Fibroblast of lung (primary cell): ENCODE results near the gene JAZF1. TPM values are rescaled to one million over a fixed set of nuclear protein-coding genes. Genes with fewer than 3 reads are reported as not detected.

Source experiments
- DNase-seq, 2 donors: peaks; one replicate each; pipeline versions ENCODE4 v3.0.0 to v3.0.0-alpha.2; 2010; ENCODE audit warnings: low read depth in 2 of 2
- H2AFZ ChIP-seq: 2 replicates; pipeline ENCODE4 v1.5.1; 2012; ENCODE audit warnings: low read length, control low read depth, inconsistent platforms
- H3K27ac ChIP-seq: 2 replicates; pipeline ENCODE4 v1.5.1; 2011; ENCODE audit warnings: low read length, control low read depth; ENCODE audit not compliant: insufficient read depth
- H3K27me3 ChIP-seq: 2 replicates; pipeline ENCODE4 v1.5.1; 2011; ENCODE audit warnings: mild to moderate bottlenecking, low read length; ENCODE audit not compliant: control insufficient read depth, insufficient read depth
- H3K36me3 ChIP-seq: 2 replicates; pipeline ENCODE4 v1.5.1; 2011; ENCODE audit warnings: low read length; ENCODE audit not compliant: control insufficient read depth, insufficient read depth
- H3K4me1 ChIP-seq: 2 replicates; pipeline ENCODE4 v1.5.1; 2011; ENCODE audit warnings: low read length; ENCODE audit not compliant: control insufficient read depth, insufficient read depth; ENCODE audit errors: extremely low read depth
- H3K4me2 ChIP-seq: 2 replicates; pipeline ENCODE4 v1.5.1; 2011; ENCODE audit warnings: low read length, control low read depth; ENCODE audit not compliant: insufficient read depth; ENCODE audit errors: extremely low read depth
- H3K4me3 ChIP-seq, 4 experiments: fragments of 200-600 bp in 1 of 4; sonication (generic) in 1 of 4; replicated peaks in 1 of 4; 2 replicates each; pipeline ENCODE4 v1.5.1; 2011 to 2016; ENCODE audit warnings: low read length in 4 of 4, low read depth in 3 of 4, mild to moderate bottlenecking in 3 of 4, control low read depth in 2 of 4, inconsistent platforms in 1 of 4, mixed read lengths in 1 of 4; ENCODE audit not compliant: insufficient read depth in 1 of 4; ENCODE audit errors: control extremely low read depth in 1 of 4
- H3K79me2 ChIP-seq: 2 replicates; pipeline ENCODE4 v1.5.1; 2012; ENCODE audit warnings: mild to moderate bottlenecking, low read length, inconsistent platforms; ENCODE audit not compliant: control insufficient read depth, insufficient read depth
- H3K9ac ChIP-seq: 2 replicates; pipeline ENCODE4 v1.5.1; 2011; ENCODE audit warnings: mild to moderate bottlenecking, low read length, control low read depth; ENCODE audit not compliant: insufficient read depth
- H3K9me3 ChIP-seq: 2 replicates; pipeline ENCODE4 v1.5.1; 2012; ENCODE audit warnings: low read depth, low read length; ENCODE audit not compliant: control insufficient read depth, insufficient read depth
- H4K20me1 ChIP-seq: 2 replicates; pipeline ENCODE4 v1.5.1; 2011; ENCODE audit warnings: low read length; ENCODE audit not compliant: control insufficient read depth, insufficient read depth; ENCODE audit errors: extremely low read depth
- EZH2 ChIP-seq: IDR thresholded peaks from 2 replicates; pipeline ENCODE4 v1.5.1; 2012; ENCODE audit warnings: low read length, control low read depth, mild to moderate bottlenecking; ENCODE audit errors: missing control alignments
- polyA plus RNA-seq, 2 donors: library from polyadenylated mRNA; depleted of rRNA in 1 of 2; stranded (reverse) in 1 of 2; unstranded in 1 of 2; fragments of >200 nt; gene quantifications; 2 replicates each; pipeline ENCODE4 v1.2.1, GENCODE V29; 2011 to 2012; ENCODE audit warnings: missing spikeins in 1 of 2
- total RNA-seq: library from RNA; depleted of rRNA; stranded (reverse); fragments of >200 nt; gene quantifications from 2 replicates; pipeline ENCODE4 v1.2.1, GENCODE V29; 2014
- TF ChIP-seq, protein P1 (sequence below), 2 donors: IDR thresholded peaks in 1 of 2; conservative IDR thresholded peaks in 1 of 2; 1 replicate in 1 of 2; 2 replicates in 1 of 2; pipeline ENCODE4 v1.5.1; 2011 to 2012; ENCODE audit warnings: low read length in 2 of 2, control low read depth in 1 of 2, inconsistent platforms in 1 of 2, low read depth in 1 of 2, mild to moderate bottlenecking in 1 of 2

Gene JAZF1
- total and polyA plus RNA-seq, 2 donors (not counting 1 experiment from before 2014, with no cell fraction given), result 9.1 to 9.3 TPM

DNA sequence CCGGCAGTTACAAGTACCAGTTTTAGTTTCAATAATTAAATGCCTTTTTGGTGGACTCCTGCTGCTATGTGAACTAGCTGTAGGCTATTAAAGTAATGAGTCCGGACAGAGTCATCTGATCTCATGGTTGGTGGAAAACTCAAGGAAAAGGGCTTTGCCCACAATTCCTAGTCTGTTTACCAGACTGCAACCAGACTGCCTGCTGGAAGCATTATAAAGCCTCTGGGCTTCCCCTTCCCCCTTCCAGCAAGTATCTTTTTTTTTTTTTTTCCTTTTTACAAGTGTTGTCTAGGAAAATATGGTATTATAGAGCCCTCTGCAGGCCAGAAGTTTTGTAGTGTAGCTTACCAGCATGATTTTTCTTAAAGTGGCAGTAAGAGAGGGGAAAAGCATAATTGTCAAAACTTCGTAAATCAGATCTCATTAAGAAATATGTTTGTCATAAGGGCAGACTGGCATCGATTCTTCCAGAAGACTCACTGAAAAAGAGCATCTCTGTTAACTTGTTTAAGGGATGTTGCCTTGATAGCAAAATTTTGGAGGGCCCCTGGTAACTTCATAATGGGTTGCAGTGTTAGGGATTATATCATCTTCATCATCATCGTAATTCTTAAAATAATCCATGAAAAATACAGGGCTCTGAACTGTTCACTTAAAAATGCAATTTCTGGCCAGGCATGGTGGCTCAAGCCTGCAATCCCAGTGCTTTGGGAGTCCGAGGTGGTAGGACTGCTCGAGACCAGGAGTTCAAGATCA lies 259.3 kb downstream of the JAZF1 start:
- Histone ChIP-seq H3K4me2 (peak overlapping the region; percentile 26), H4K20me1 (no peaks in the 10 kb centered on the region), H3K4me1 (peaks cover 4% of the 10 kb centered on the region), H3K4me3 (no peak overlapping the region), H3K27ac (no peak overlapping the region), H3K9ac (no peak overlapping the region), H3K27me3 (no peaks in the 10 kb centered on the region), H3K36me3 (no peaks in the 10 kb centered on the region), H3K9me3 (no peaks in the 10 kb centered on the region), H2AFZ (no peak overlapping the region), H3K79me2 (no peaks in the 10 kb centered on the region)
- TF ChIP-seq, protein P1, sequence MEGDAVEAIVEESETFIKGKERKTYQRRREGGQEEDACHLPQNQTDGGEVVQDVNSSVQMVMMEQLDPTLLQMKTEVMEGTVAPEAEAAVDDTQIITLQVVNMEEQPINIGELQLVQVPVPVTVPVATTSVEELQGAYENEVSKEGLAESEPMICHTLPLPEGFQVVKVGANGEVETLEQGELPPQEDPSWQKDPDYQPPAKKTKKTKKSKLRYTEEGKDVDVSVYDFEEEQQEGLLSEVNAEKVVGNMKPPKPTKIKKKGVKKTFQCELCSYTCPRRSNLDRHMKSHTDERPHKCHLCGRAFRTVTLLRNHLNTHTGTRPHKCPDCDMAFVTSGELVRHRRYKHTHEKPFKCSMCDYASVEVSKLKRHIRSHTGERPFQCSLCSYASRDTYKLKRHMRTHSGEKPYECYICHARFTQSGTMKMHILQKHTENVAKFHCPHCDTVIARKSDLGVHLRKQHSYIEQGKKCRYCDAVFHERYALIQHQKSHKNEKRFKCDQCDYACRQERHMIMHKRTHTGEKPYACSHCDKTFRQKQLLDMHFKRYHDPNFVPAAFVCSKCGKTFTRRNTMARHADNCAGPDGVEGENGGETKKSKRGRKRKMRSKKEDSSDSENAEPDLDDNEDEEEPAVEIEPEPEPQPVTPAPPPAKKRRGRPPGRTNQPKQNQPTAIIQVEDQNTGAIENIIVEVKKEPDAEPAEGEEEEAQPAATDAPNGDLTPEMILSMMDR (conservative IDR thresholded peaks at IDR 0.05 in 1 of 2, IDR thresholded peaks at IDR 0.05 in 1 of 2; ENCODE audit: low read depth in 1 of 2, low read length in 2 of 2), result peak; percentile 56 to 60
- TF ChIP-seq EZH2, result no peak
- peak; percentile 80 to 89 for DNase-seq

DNA sequence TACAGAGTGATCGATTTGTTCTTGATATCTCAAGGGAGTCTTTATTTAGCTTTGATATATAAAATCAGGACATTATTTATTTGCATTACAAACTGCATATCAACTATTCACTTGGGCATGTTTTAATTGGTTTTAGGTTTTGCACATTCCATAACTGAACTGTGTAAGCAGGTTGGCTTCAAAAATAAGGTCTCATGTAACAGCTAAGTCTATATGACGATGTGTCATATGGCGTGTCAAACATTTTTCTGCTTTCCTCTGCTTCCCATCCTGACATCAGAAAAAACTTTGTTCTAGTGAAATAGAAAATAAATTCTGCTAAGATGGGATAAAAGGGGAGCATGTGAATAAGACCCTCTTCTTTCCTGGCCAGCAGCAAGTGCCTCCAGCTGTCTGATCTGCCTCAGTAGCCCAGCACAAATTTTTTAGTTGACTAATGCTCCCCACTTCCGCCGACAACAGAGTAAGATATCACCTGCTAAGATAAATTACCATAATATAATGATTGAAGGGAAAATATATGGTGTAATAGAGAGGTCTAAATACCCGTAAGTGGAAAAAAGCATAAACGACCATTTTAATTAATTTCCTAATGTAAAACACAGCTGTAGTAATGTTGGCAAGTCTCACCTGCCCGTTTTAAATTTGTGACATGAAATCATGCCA lies 260.2 kb downstream of the JAZF1 start:
- no peak overlapping the region for H3K4me3 ChIP-seq
- no peaks in the 10 kb centered on the region for H3K9me3 ChIP-seq

DNA sequence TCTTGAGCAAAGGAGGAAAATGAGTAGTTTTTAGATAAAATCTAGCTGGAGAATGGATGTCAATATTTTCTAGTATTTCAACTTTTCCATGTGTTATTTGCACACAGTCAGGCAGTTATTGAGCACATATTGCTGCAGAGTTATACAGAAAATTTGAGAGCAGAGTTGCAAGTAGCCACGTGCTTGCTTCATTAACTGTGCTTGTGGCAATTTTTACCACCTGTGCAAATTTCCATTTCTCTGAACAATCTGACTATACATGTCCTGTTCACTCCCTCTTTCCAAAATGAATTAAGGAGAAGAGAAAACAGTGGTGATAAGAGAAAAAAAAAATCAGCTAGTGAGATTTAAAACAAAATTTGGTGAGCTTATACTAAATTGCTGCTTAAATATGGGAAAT lies 262.1 kb downstream of the JAZF1 start:
- Histone ChIP-seq H3K4me2 (no peak overlapping the region), H3K4me3 (no peak overlapping the region), H3K79me2 (no peaks in the 10 kb centered on the region), H3K27ac (no peak overlapping the region), H4K20me1 (no peaks in the 10 kb centered on the region), H3K36me3 (no peaks in the 10 kb centered on the region), H3K27me3 (no peaks in the 10 kb centered on the region), H3K9ac (no peak overlapping the region), H3K4me1 (peaks cover 2% of the 10 kb centered on the region), H3K9me3 (no peaks in the 10 kb centered on the region), H2AFZ (no peak overlapping the region)
- no peak for DNase-seq
- TF ChIP-seq EZH2, result no peak
- TF ChIP-seq, protein P1 (conservative IDR thresholded peaks at IDR 0.05 in 1 of 2, IDR thresholded peaks at IDR 0.05 in 1 of 2; ENCODE audit: low read depth in 1 of 2, low read length in 2 of 2), result no peak

More for the DNA sequence above, 260.2 kb downstream of the JAZF1 start:
- no peaks in the 10 kb centered on the region for H3K27me3 ChIP-seq
- H3K4me1 ChIP-seq, result peaks cover 4% of the 10 kb centered on the region
- H3K79me2 ChIP-seq, result no peaks in the 10 kb centered on the region
- no peak overlapping the region for H3K9ac ChIP-seq
- no peak for TF ChIP-seq EZH2
- TF ChIP-seq, protein P1 (conservative IDR thresholded peaks at IDR 0.05 in 1 of 2, IDR thresholded peaks at IDR 0.05 in 1 of 2; ENCODE audit: low read depth in 1 of 2, low read length in 2 of 2), result no peak
- H3K27ac ChIP-seq, result no peak overlapping the region
- DNase-seq, result no peak
- H2AFZ ChIP-seq, result no peak overlapping the region
- no peaks in the 10 kb centered on the region for H3K36me3 ChIP-seq
- no peak overlapping the region for H3K4me2 ChIP-seq
- H4K20me1 ChIP-seq, result no peaks in the 10 kb centered on the region
